GM19193 (cell line): ENCODE results near the gene MYADML2.

Source experiments
- POLR2A ChIP-seq: IDR thresholded peaks from 4 replicates; pipeline ENCODE4 v1.6.1; 2011; ENCODE audit not compliant: insufficient read depth, insufficient read length; ENCODE audit errors: extremely low read depth

MYADML2 gene, protein sequence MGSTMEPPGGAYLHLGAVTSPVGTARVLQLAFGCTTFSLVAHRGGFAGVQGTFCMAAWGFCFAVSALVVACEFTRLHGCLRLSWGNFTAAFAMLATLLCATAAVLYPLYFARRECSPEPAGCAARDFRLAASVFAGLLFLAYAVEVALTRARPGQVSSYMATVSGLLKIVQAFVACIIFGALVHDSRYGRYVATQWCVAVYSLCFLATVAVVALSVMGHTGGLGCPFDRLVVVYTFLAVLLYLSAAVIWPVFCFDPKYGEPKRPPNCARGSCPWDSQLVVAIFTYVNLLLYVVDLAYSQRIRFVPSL

GRCh38 chr17:81947189-81947588 lies at the start of gene MYADML2:
Gene MYADML2, minus strand, starts transcription at chr17:81947233. Its CDS starts 5,492 bp downstream, at chr17:81941741.
- no peak for TF ChIP-seq POLR2A

DNA sequence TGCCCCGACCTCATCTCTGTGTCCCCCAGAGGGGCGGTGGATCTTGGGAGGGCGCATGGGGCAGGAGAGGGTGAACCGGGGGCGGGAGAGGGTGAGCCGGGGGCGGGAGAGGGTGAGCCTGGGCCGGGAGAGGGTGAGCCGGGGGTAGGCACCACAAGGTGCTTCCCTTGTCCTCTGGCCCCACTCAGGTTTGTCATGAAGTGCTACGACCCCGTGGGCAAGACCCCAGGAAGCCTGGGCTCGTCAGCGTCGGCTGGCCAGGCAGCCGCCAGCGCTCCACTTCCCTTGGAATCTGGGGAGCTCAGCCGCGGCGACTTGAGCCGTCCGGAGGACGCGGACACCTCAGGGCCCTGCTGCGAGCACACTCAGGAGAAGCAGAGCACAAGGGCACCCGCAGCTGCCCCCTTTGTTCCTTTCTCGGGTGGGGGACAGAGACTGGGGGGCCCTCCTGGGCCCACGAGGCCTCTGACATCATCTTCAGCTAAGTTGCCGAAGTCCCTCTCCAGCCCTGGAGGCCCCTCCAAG lies 49.3 kb upstream of the MYADML2 start:
- TF ChIP-seq POLR2A, result no peak

DNA sequence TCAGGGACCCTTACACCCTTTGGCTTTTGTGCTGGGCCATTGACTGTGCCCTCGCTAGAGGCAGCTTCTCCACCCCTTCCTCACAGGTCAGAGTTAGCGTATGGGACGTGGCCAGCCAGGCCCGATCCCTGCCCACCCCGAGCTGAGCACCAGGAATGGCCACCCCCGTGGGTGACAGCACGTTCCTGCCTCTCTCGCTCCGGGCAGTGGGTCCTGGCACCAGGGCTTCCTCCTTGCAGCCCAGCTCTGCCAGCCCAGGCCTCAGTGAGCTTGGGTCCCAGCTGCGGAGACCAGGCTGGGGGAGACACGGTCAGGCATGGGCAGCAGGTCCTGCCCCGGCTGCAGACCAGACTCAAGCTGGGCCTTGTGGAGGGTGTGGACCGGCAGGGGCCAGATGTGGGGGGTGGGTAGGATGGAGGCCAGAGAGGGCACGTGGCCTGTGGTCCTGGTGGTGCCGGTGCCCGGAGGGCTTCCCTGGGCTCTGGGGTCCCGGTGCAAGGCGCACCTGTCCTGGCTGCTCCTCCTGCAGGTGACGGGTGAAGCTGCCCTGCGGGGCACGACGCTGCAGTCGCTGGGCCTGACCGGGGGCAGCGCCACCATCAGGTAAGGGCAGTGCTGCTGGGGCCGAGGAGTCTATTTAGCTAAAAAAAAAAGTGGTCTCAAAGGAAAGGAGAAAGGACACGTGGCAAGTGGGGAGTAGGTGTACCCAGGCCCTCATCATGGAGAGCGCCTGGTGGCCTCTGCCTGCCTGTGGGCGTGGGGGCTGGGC lies 48.6 kb upstream of the MYADML2 start:
- no peak for TF ChIP-seq POLR2A

DNA sequence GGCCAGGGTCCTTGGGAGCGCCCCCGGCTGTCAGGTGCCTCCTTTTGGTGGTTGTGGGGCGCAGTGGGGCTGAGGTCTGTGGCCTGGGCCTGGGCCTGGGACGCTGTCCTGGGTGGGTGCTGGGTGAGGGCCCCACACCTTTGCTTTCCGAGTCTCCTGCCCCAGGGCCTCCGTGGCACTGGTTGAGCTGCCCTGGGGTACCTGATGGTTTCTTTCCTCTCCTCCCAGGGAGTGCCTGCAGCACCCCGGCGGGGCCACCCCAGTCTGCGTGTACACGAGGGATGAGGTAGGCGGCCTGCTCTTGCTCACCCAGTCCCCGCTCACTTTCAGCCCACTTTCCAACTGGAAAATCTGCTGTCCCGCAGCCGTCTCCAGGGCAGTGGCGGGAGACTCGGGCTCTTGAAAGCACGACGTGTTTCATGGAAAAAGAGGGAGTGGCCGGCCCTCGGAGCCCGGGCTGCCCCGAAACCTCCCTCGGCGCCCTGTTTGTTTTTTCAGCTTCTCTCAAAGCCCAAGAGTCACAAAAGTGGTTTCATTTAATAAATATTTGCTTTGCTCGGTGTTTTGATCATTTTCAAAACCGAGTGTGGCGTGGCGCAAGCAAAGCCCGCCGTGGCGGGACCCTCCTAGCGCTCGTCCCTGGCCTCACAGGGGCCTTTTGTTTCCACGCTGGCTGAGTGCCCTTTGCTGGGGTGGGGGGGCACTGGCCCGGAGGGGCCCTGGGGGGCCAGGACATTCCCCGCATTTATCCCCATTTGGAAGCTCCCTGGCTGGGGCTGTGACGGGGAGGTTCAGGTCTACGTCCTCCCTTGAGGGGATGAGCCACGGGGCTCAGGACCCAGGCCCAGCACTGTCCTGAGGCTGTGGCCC lies 47.8 kb upstream of the MYADML2 start:
- TF ChIP-seq POLR2A, result no peak

DNA sequence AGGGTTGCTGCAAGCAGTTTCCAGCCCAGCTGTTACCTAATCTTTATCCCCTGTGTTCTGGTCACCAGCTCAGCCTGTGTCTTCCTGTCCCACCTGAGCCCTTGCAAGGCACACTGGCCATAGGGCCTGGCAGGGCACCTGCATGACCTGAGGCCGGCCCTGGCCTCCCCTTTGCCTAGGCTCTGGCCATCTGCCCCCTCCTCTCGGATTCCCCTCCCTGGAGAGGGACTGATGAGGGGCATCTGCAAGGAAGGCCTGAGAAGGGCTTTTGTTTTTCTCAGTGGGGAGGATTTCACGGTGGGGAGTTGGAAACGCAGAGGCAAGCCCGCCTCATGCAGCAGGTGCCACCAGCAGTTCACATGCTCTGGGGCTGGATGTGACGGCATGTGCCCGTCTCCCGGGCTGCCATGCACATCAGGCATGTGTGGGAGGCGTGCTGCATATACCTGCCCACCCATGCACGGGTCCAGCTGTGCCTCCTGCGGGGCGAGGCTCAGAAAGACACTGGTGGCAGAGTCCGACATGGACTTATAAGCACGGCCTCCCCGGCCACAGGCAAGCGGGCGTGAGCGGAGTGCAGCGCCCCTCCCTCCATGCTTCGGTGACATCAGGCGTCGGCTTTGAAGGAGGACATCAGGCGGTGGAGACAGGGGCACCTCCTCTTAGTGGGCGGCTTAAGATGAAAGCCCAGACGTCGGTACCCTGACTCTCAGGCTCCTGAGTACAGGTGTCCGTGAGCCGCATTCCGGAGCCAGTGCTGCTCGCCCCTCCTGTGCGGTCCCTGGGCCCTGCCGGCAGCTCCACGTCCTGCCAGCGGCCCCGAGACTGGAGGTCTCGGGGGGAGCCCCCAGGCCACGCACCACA lies 46.9 kb upstream of the MYADML2 start:
- TF ChIP-seq POLR2A, result no peak

GRCh38 chr17:81992306-81993102 lies 45.5 kb upstream of the MYADML2 start:
- no peak for TF ChIP-seq POLR2A

GRCh38 chr17:81991684-81992305 lies 44.8 kb upstream of the MYADML2 start:
- no peak for TF ChIP-seq POLR2A

GRCh38 chr17:81990836-81991683 lies 44.0 kb upstream of the MYADML2 start:
- no peak for TF ChIP-seq POLR2A

DNA sequence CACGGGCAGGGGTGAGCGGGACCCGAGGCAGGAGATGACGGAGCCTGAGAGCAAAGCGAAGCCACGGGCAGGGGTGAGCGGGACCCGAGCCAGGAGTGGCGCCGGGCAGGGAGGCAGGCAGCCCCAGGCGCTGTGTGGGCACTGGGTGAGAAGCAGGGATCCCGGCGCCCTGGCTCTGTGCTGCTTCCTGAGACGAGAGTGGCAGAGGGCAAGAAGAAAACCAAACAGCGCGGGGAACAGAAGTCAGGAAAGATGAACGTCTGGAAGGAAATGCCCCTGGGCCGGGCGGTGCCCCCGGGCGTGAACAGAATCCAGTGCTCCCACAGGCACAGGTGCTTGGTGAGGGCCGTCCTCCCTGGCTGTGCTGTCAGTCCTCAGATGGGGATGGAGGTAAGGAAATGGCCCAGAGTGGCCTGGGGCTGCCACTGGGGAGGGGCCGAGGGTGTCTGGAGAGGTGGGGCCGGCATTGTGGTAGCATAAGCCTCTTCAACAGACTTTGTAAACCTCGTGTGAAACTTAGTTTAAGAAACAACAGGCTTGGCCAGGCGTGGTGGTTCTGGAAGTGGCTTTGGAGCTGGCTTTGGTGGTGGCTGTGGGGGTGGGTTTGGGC lies 40.2 kb upstream of the MYADML2 start:
- TF ChIP-seq POLR2A, result no peak

GRCh38 chr17:81986606-81987005 lies 39.6 kb upstream of the MYADML2 start:
- no peak for TF ChIP-seq POLR2A

DNA sequence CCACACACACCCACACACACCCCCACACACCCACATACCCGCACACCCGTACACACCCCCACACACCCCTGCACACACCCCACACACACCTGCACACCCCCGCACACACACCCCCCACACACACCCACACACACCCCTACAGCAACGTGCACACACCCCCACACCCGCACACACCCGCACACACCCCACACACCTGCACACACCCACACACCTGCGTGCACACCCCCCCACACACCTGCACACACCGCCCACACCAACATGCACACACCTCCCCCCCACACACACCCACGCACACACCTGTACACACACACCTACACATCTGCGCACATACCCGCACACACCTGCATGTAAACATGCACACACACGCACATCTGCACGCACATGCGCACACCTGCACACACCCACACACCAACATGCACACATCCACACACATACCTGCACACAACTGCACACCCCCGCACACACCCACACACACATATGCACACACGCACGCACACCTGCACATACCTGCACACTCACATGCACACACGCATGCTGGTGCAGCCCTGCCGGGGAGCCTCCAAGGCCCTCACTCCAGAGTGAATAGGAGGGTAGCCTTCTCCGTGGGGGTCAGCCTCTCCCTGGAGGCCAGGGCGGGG lies 37.9 kb upstream of the MYADML2 start:
- no peak for TF ChIP-seq POLR2A
